IMR-90 (cell line): Measurements from ENCODE around the gene C7orf25. TPM values are rescaled to one million over a fixed set of nuclear protein-coding genes. Genes with fewer than 3 reads are reported as not detected.

ENCODE experiments used
- ATAC-seq: fragments of 200-7000 bp; cut with Tn5 transposase; 2 replicates; pipeline ENCODE4 v1.9.1; 2020; ENCODE audit warnings: low read depth, mild to moderate bottlenecking, moderate library complexity
- BruUV-seq: library from RNA; stranded (reverse); fragments of 400-500 nt; replicated peaks from 2 replicates; lab custom pipeline; 2021; lab: Mats Ljungman, UMichigan
- CTCF ChIA-PET: fragments of 300-600 bp; formaldehyde crosslinking; extraction: SDS; loops from one replicate; lab custom pipeline; 2021; ENCODE audit warnings: antibody characterized with exemption; lab: Yijun Ruan, JAX
- POLR2A ChIA-PET: fragments of 300-600 bp; sonication (Branson Sonifier 250); formaldehyde crosslinking; loops from one replicate; lab custom pipeline; 2022; ENCODE audit warnings: antibody characterized with exemption; ENCODE audit not compliant: unreplicated experiment; lab: Charles Lee
- DNase-seq: peaks from one replicate; pipeline ENCODE4 v3.0.0; 2013
- H2AFZ ChIP-seq: replicated peaks from 2 replicates; pipeline ENCODE3; 2013; ENCODE audit warnings: low read length, mild to moderate bottlenecking; ENCODE audit not compliant: poor library complexity
- H2AK5ac ChIP-seq: 2 replicates; pipeline ENCODE4 v1.6.1; 2013; ENCODE audit warnings: low read depth, low read length, inconsistent platforms
- H2AK9ac ChIP-seq: replicated peaks from 2 replicates; pipeline ENCODE3; 2013; ENCODE audit warnings: mild to moderate bottlenecking, low read depth, low read length, moderate library complexity; ENCODE audit not compliant: poor library complexity
- H2BK120ac ChIP-seq: 2 replicates; pipeline ENCODE4 v1.6.1; 2013; ENCODE audit warnings: low read depth, low read length, inconsistent platforms
- H2BK15ac ChIP-seq: 3 replicates; pipeline ENCODE4 v1.6.1; 2013; ENCODE audit warnings: low read depth, low read length, inconsistent platforms
- H2BK20ac ChIP-seq: 2 replicates; pipeline ENCODE4 v1.6.1; 2013; ENCODE audit warnings: low read depth, mild to moderate bottlenecking, inconsistent platforms, low read length, moderate library complexity
- H2BK5ac ChIP-seq: 2 replicates; pipeline ENCODE4 v1.6.1; 2013; ENCODE audit warnings: mild to moderate bottlenecking, low read depth, low read length, inconsistent platforms; ENCODE audit not compliant: poor library complexity, severe bottlenecking
- H3K14ac ChIP-seq: replicated peaks from 2 replicates; pipeline ENCODE4 v1.6.1; 2013; ENCODE audit warnings: low read depth, low read length, inconsistent platforms
- H3K18ac ChIP-seq: 2 replicates; pipeline ENCODE4 v1.6.1; 2013; ENCODE audit warnings: low read depth, low read length, control low read depth
- H3K23ac ChIP-seq: 2 replicates; pipeline ENCODE4 v1.6.1; 2013; ENCODE audit warnings: low read depth, low read length, inconsistent platforms
- H3K27ac ChIP-seq: 2 replicates; pipeline ENCODE4 v1.5.1; 2013; ENCODE audit warnings: mild to moderate bottlenecking, control low read depth, low read length; ENCODE audit not compliant: insufficient read depth
- H3K27me3 ChIP-seq: 2 replicates; pipeline ENCODE4 v1.6.1; 2013; ENCODE audit warnings: low read length; ENCODE audit not compliant: control insufficient read depth, insufficient read depth
- H3K36me3 ChIP-seq: 2 replicates; pipeline ENCODE4 v1.6.1; 2013; ENCODE audit warnings: low read length, mixed read lengths; ENCODE audit not compliant: control insufficient read depth, insufficient read depth
- H3K4ac ChIP-seq: 2 replicates; pipeline ENCODE4 v1.6.1; 2013; ENCODE audit warnings: low read depth, low read length, inconsistent platforms
- H3K4me1 ChIP-seq: 2 replicates; pipeline ENCODE4 v1.6.1; 2013; ENCODE audit warnings: low read length, mixed read lengths; ENCODE audit not compliant: control insufficient read depth, insufficient read depth
- H3K4me2 ChIP-seq: 2 replicates; pipeline ENCODE4 v1.6.1; 2013; ENCODE audit warnings: low read depth, mild to moderate bottlenecking, control low read depth, low read length, moderate library complexity
- H3K4me3 ChIP-seq: 2 replicates; pipeline ENCODE4 v1.5.1; 2013; ENCODE audit warnings: low read depth, mild to moderate bottlenecking, control low read depth, low read length, moderate library complexity; ENCODE audit not compliant: insufficient read depth
- H3K56ac ChIP-seq: 2 replicates; pipeline ENCODE4 v1.6.1; 2013; ENCODE audit warnings: low read length, inconsistent platforms; ENCODE audit not compliant: insufficient read depth; ENCODE audit errors: extremely low read depth
- H3K79me1 ChIP-seq, 2 experiments: 2 replicates each; pipeline ENCODE4 v1.6.1; 2013; ENCODE audit warnings: low read length in 2 of 2, inconsistent platforms in 1 of 2, low read depth in 1 of 2
- H3K9ac ChIP-seq: 2 replicates; pipeline ENCODE4 v1.6.1; 2013; ENCODE audit warnings: low read depth, low read length, control low read depth
- H3K9me1 ChIP-seq: 2 replicates; pipeline ENCODE4 v1.6.1; 2013; ENCODE audit warnings: low read length, inconsistent platforms; ENCODE audit not compliant: insufficient read depth
- H3K9me3 ChIP-seq: 2 replicates; pipeline ENCODE4 v1.6.1; 2013; ENCODE audit warnings: low read length; ENCODE audit not compliant: control insufficient read depth, insufficient read depth
- H4K20me1 ChIP-seq: 2 replicates; pipeline ENCODE4 v1.6.1; 2013; ENCODE audit warnings: low read length, inconsistent platforms; ENCODE audit not compliant: insufficient read depth
- H4K5ac ChIP-seq: 2 replicates; pipeline ENCODE4 v1.6.1; 2013; ENCODE audit warnings: mild to moderate bottlenecking, low read depth, low read length, control low read depth
- H4K8ac ChIP-seq, 2 experiments: 2 replicates each; pipeline ENCODE4 v1.6.1; 2013; ENCODE audit warnings: low read depth in 2 of 2, low read length in 2 of 2, control low read depth in 1 of 2, inconsistent platforms in 1 of 2
- H4K91ac ChIP-seq: 2 replicates; pipeline ENCODE4 v1.6.1; 2013; ENCODE audit warnings: low read depth, low read length, inconsistent platforms; ENCODE audit not compliant: insufficient read depth
- CHD1 ChIP-seq: IDR thresholded peaks from 2 replicates; pipeline ENCODE4 v1.6.1; 2012; ENCODE audit warnings: low read depth, low read length, improper control_type of control experiment
- FOS ChIP-seq: fragments of 150-350 bp; IDR thresholded peaks from 2 replicates; pipeline ENCODE4 v1.6.1; 2016; ENCODE audit warnings: low read depth, low read length
- MAFK ChIP-seq: IDR thresholded peaks from 2 replicates; pipeline ENCODE4 v1.6.1; 2012; ENCODE audit warnings: low read depth, low read length, improper control_type of control experiment
- RAD21 ChIP-seq: IDR thresholded peaks from 2 replicates; pipeline ENCODE4 v1.6.1; 2012; ENCODE audit warnings: low read length, improper control_type of control experiment
- dilution Hi-C: fragments of 300-500 bp; cut with HindIII; formaldehyde crosslinking; loops from one replicate; pipeline ENCODE4 v1.14.3; 2018; ENCODE audit warnings: low sequenced_read_pairs; ENCODE audit not compliant: unreplicated experiment
- in situ Hi-C: fragments of 300-500 bp; cut with MboI; formaldehyde crosslinking; loops from 3 replicates; pipeline ENCODE4 v1.14.3; 2019; ENCODE audit warnings: low sequenced_read_pairs, inconsistent platforms, mixed read lengths
- intact Hi-C: fragments of 100-400 bp; cut with micrococcal nuclease; formaldehyde crosslinking; loops from 2 replicates; pipeline ENCODE4 v1.10.0; 2022
- polyA plus RNA-seq, 3 experiments: library from polyadenylated mRNA; depleted of rRNA; stranded (reverse); fragments of >200 nt; gene quantifications; 2 replicates each; pipeline ENCODE4 v1.2.3, GENCODE V29; 2012; ENCODE audit warnings: low replicate concordance in 1 of 3
- total RNA-seq: library from RNA; depleted of rRNA; stranded (reverse); fragments of >200 nt; gene quantifications from 2 replicates; pipeline ENCODE4 v1.2.3, GENCODE V29; 2012

The C7orf25 gene
- total and polyA plus RNA-seq, 2 of the 4 experiments (the other 2 are of a cell fraction) = 4.5 to 6.1 TPM

- Histone ChIP-seq H3K9me3 (no peaks in the 10 kb centered on the region), H2BK20ac (no peak overlapping the region), H3K79me1 (no peaks in the 10 kb centered on the region), H4K5ac (no peak overlapping the region), H3K4me2 (no peak overlapping the region), H3K27ac (no peak overlapping the region), H3K4me1 (no peaks in the 10 kb centered on the region), H2AK5ac (no peak overlapping the region), H2BK120ac (no peak overlapping the region), H3K9ac (no peak overlapping the region), H2AFZ (no peak overlapping the region), H2BK15ac (no peak overlapping the region), H3K56ac (no peak overlapping the region), H2AK9ac (no peak overlapping the region), H3K27me3 (peaks cover 3% of the 10 kb centered on the region), H3K36me3 (no peaks in the 10 kb centered on the region), H3K14ac (no peak overlapping the region), H4K8ac (no peak overlapping the region), H2BK5ac (no peak overlapping the region), H4K91ac (no peak overlapping the region), H3K4me3 (no peak overlapping the region), H3K9me1 (no peaks in the 10 kb centered on the region), H3K18ac (no peak overlapping the region), H3K4ac (no peak overlapping the region), H3K23ac (no peak overlapping the region), H4K20me1 (no peaks in the 10 kb centered on the region)
- DNase-seq (no peak), ATAC-seq (no peak)
- dilution Hi-C loops (no loop called here), in situ Hi-C loops (no loop called here), intact Hi-C loops (no loop called here)
- no peak for TF ChIP-seq RAD21
- TF ChIP-seq MAFK = no peak
- no peak for TF ChIP-seq CHD1
- TF ChIP-seq FOS = no peak
- BruUV-seq = no TSS peak
- ChIA-PET POLR2A (no interaction called here), CTCF (no interaction called here)
Observed at GRCh38 chr7:42956062-42956461, 44.2 kb upstream of the C7orf25 start.
